GM23338 (cell line): Measurements from ENCODE around the gene ABCC3. TPM values are rescaled to one million over a fixed set of nuclear protein-coding genes. Genes with fewer than 3 reads are reported as not detected.

Experiments
- ATAC-seq: fragments of 200-7000 bp; cut with Tn5 transposase; 3 replicates; pipeline ENCODE4 v1.9.1; 2020
- DNase-seq: peaks from one replicate; pipeline ENCODE4 v3.0.0-alpha.2; 2015; ENCODE audit warnings: low spot score
- H2AFZ ChIP-seq: fragments of 200-600 bp; sonication (generic); 2 replicates; pipeline ENCODE4 v1.8.0; 2016; ENCODE audit warnings: antibody characterized with exemption, mild to moderate bottlenecking, moderate library complexity
- H3F3A ChIP-seq: fragments of 200-600 bp; sonication (generic); replicated peaks from 2 replicates; pipeline ENCODE4 v1.8.0; 2017; ENCODE audit warnings: antibody characterized with exemption, mixed run types, low read depth
- H3K27ac ChIP-seq: fragments of 200-600 bp; sonication (generic); 2 replicates; pipeline ENCODE4 v1.6.1; 2016; ENCODE audit warnings: low read depth
- H3K27me3 ChIP-seq: fragments of 200-600 bp; sonication (generic); 2 replicates; pipeline ENCODE4 v1.8.0; 2016; ENCODE audit warnings: mild to moderate bottlenecking, mixed run types, moderate library complexity; ENCODE audit not compliant: insufficient read depth
- H3K36me3 ChIP-seq: fragments of 200-600 bp; sonication (generic); 2 replicates; pipeline ENCODE4 v1.8.0; 2016; ENCODE audit warnings: mild to moderate bottlenecking; ENCODE audit not compliant: insufficient read depth
- H3K4me1 ChIP-seq: fragments of 200-600 bp; sonication (generic); 2 replicates; pipeline ENCODE4 v1.8.0; 2016; ENCODE audit warnings: mild to moderate bottlenecking, moderate library complexity; ENCODE audit not compliant: insufficient read depth
- H3K4me2 ChIP-seq: fragments of 200-600 bp; sonication (generic); 2 replicates; pipeline ENCODE4 v1.7.1; 2017; ENCODE audit warnings: mixed run types
- H3K4me3 ChIP-seq: fragments of 200-600 bp; sonication (generic); 2 replicates; pipeline ENCODE4 v1.6.1; 2016; ENCODE audit warnings: mixed run types
- H3K79me2 ChIP-seq: fragments of 200-600 bp; sonication (generic); replicated peaks from 2 replicates; pipeline ENCODE4 v1.8.0; 2017; ENCODE audit warnings: mild to moderate bottlenecking; ENCODE audit not compliant: insufficient read depth
- H3K9me2 ChIP-seq: fragments of 200-600 bp; sonication (generic); 2 replicates; pipeline ENCODE4 v1.8.0; 2017; ENCODE audit not compliant: insufficient read depth
- H4K20me1 ChIP-seq: fragments of 200-600 bp; sonication (generic); replicated peaks from 2 replicates; pipeline ENCODE4 v1.8.0; 2017; ENCODE audit warnings: mild to moderate bottlenecking; ENCODE audit not compliant: insufficient read depth
- H3K27ac Mint-ChIP-seq: 2 replicates; pipeline ENCODE4 v1.8.0; 2020; ENCODE audit warnings: inconsistent platforms, mild to moderate bottlenecking, moderate library complexity, mixed read lengths
- H3K27me3 Mint-ChIP-seq: 3 replicates; pipeline ENCODE4 v1.8.0; 2022; ENCODE audit warnings: low read depth, mild to moderate bottlenecking, moderate library complexity, mixed read lengths, inconsistent platforms; ENCODE audit not compliant: insufficient read depth, poor library complexity
- H3K36me3 Mint-ChIP-seq: 3 replicates; pipeline ENCODE4 v1.8.0; 2021; ENCODE audit warnings: low read depth, mild to moderate bottlenecking, inconsistent platforms, moderate library complexity, mixed read lengths
- H3K4me1 Mint-ChIP-seq: 3 replicates; pipeline ENCODE4 v1.8.0; 2020; ENCODE audit warnings: mild to moderate bottlenecking, inconsistent platforms, mixed read lengths
- H3K4me3 Mint-ChIP-seq: 3 replicates; pipeline ENCODE4 v1.8.0; 2021; ENCODE audit warnings: moderate library complexity, mild to moderate bottlenecking, inconsistent platforms, mixed read lengths
- H3K9me3 Mint-ChIP-seq: 3 replicates; pipeline ENCODE4 v1.8.0; 2020; ENCODE audit warnings: moderate library complexity, mild to moderate bottlenecking, inconsistent platforms, mixed read lengths
- CREB1 ChIP-seq: fragments of 250-450 bp; sonication (Bioruptor Pico); IDR thresholded peaks from 2 replicates; pipeline ENCODE4 v1.5.0; 2020; ENCODE audit warnings: low read depth, mild to moderate bottlenecking, moderate library complexity
- CTCF ChIP-seq, 2 experiments: fragments of 200-600 bp in 1 of 2; sonication (generic) in 1 of 2; conservative IDR thresholded peaks; 2 replicates each; pipeline versions ENCODE4 v1.5.1 to v1.6.1; 2016 to 2017; ENCODE audit warnings: antibody characterized with exemption in 2 of 2, low read depth in 2 of 2, mild to moderate bottlenecking in 2 of 2, moderate library complexity in 1 of 2
- ETS1 ChIP-seq: IDR thresholded peaks from 2 replicates; pipeline ENCODE4 v1.6.1; 2016; ENCODE audit warnings: antibody characterized with exemption
- EZH2 ChIP-seq: fragments of 200-600 bp; sonication (generic); IDR thresholded peaks from one replicate; pipeline ENCODE4 v1.8.0; 2017; ENCODE audit warnings: antibody characterized with exemption, mild to moderate bottlenecking, low read depth; ENCODE audit not compliant: unreplicated experiment
- JUNB ChIP-seq: IDR thresholded peaks from one replicate; pipeline ENCODE4 v1.6.1; 2016; ENCODE audit warnings: antibody characterized with exemption; ENCODE audit not compliant: unreplicated experiment
- NANOG ChIP-seq: IDR thresholded peaks from 2 replicates; pipeline ENCODE4 v1.6.1; 2016; ENCODE audit warnings: antibody characterized with exemption, borderline replicate concordance
- POLR2AphosphoS5 ChIP-seq: IDR thresholded peaks from 2 replicates; pipeline ENCODE4 v1.6.1; 2016; ENCODE audit warnings: antibody characterized with exemption, low read depth
- ZNF114 ChIP-seq: fragments of 250-450 bp; sonication (Bioruptor Pico); IDR thresholded peaks from 2 replicates; pipeline ENCODE4 v1.5.0; 2020; ENCODE audit warnings: mild to moderate bottlenecking, moderate library complexity
- ZNF331 ChIP-seq: fragments of 250-450 bp; sonication (Bioruptor Pico); IDR thresholded peaks from 2 replicates; pipeline ENCODE4 v1.5.0; 2020; ENCODE audit warnings: low read depth, mild to moderate bottlenecking, moderate library complexity
- polyA plus RNA-seq: library from polyadenylated mRNA; unstranded; fragments of >200 nt; fragmentation: Nextera tagmentation; extraction: Ambion mirVana; gene quantifications from 2 replicates; pipeline ENCODE4 v1.2.1, GENCODE V29; 2016
- total RNA-seq: library from RNA; depleted of rRNA; stranded (reverse); fragments of >200 nt; shearing (Covaris generic); gene quantifications from 2 replicates; pipeline ENCODE4 v1.2.3, GENCODE V29; 2014

Gene ABCC3
- total and polyA plus RNA-seq, 2 experiments from 2014 or later, result not detected

DNA sequence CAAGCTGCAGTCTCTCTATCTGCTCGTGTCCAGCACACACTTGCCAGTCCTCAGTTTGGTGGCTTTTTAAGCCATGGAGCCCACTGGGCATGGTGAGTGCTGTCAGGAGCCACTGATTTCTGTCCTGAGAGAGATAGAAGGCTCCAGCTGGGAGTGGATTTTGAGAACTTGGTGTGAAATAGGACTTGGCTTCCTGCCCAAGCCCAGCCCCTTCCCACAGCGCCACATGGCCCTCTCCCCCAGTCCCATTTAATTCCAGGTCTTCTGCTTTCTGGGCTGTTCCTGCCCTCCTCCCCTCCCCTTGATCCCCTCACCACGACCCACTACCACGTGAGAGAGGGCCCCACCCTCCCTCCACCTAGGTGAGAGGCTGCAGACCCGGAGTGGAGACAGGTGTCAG, 14.4 kb upstream of the ABCC3 start (continued):
- TF ChIP-seq ZNF331 (CRISPR knock-in tag), result no peak
- TF ChIP-seq ETS1, result no peak
- TF ChIP-seq EZH2, result no peak
- TF ChIP-seq JUNB, result no peak
- no peak for TF ChIP-seq NANOG
- no peak for TF ChIP-seq CREB1 (CRISPR knock-in tag)
- no peak for TF ChIP-seq POLR2AphosphoS5
- no peak for TF ChIP-seq ZNF114 (CRISPR knock-in tag)

GRCh38 chr17:50620858-50621257, 13.8 kb upstream of the ABCC3 start:
- peak; percentile 72 for DNase-seq
- no peaks in the 10 kb centered on the region; the same call in 2 of the 3 replicates for H3K36me3 Mint-ChIP-seq
- H3K4me1 ChIP-seq, result peaks cover 5% of the 10 kb centered on the region; the same call in 1 of the 2 replicates

More at GRCh38 chr17:50620858-50621257, 13.8 kb upstream of the ABCC3 start:
- no peak for TF ChIP-seq EZH2
- peak; percentile 54 to 80 for TF ChIP-seq CTCF (conservative IDR thresholded peaks at IDR 0.05; ENCODE audit: low read depth in 2 of 2)
- Mint-ChIP-seq H3K27ac (no peak overlapping the region), H3K4me1 (peaks cover 30% of the 10 kb centered on the region), H3K4me3 (peak overlapping the region; percentile 55), H3K9me3 (no peaks in the 10 kb centered on the region), H3K27me3 (peaks cover 8% of the 10 kb centered on the region)
- no peaks in the 10 kb centered on the region for H3F3A ChIP-seq
- no peaks in the 10 kb centered on the region for H3K9me2 ChIP-seq
- peak overlapping the region; percentile 73 for H3K4me2 ChIP-seq
- H4K20me1 ChIP-seq, result no peaks in the 10 kb centered on the region
- peak; percentile 80 for ATAC-seq
- H3K27me3 ChIP-seq, result no peaks in the 10 kb centered on the region
- H3K79me2 ChIP-seq, result no peaks in the 10 kb centered on the region
- no peak overlapping the region for H3K27ac ChIP-seq
- peak overlapping the region; percentile 41; the same call in 1 of the 2 replicates for H3K4me3 ChIP-seq
- peak overlapping the region; percentile 85; the same call in 1 of the 2 replicates for H2AFZ ChIP-seq
- H3K36me3 ChIP-seq, result no peaks in the 10 kb centered on the region
